H9 (cell line): ENCODE results near the gene LCMT2. TPM values are rescaled to one million over a fixed set of nuclear protein-coding genes. Genes with fewer than 3 reads are reported as not detected.

ENCODE experiments used
- DNase-seq: peaks from one replicate; pipeline ENCODE4 v3.0.0-alpha.2; 2017
- H2AFZ ChIP-seq: one replicate; pipeline ENCODE4 v1.6.1; 2013; ENCODE audit warnings: mild to moderate bottlenecking, low read length, control low read depth, moderate library complexity
- H2AK5ac ChIP-seq: 2 replicates; pipeline ENCODE4 v1.6.1; 2013; ENCODE audit warnings: low read length, control low read depth, mixed read lengths; ENCODE audit not compliant: insufficient read length
- H2BK120ac ChIP-seq: one replicate; pipeline ENCODE4 v1.6.1; 2013; ENCODE audit warnings: low read depth, mild to moderate bottlenecking, low read length, control low read depth, inconsistent platforms; ENCODE audit not compliant: poor library complexity, severe bottlenecking
- H2BK12ac ChIP-seq: 2 replicates; pipeline ENCODE4 v1.6.1; 2013; ENCODE audit warnings: low read length, control low read depth, mixed read lengths, low read depth; ENCODE audit not compliant: insufficient read length
- H2BK15ac ChIP-seq: 2 replicates; pipeline ENCODE4 v1.6.1; 2013; ENCODE audit warnings: low read depth, low read length, control low read depth
- H2BK20ac ChIP-seq: one replicate; pipeline ENCODE4 v1.6.1; 2013; ENCODE audit warnings: low read depth, mild to moderate bottlenecking, low read length, control low read depth, inconsistent platforms; ENCODE audit not compliant: poor library complexity, severe bottlenecking
- H2BK5ac ChIP-seq: 2 replicates; pipeline ENCODE4 v1.6.1; 2013; ENCODE audit warnings: low read length, control low read depth, mixed read lengths; ENCODE audit not compliant: insufficient read length
- H3K14ac ChIP-seq: 2 replicates; pipeline ENCODE4 v1.6.1; 2013; ENCODE audit warnings: low read length, control low read depth; ENCODE audit not compliant: insufficient read depth
- H3K18ac ChIP-seq: 2 replicates; pipeline ENCODE4 v1.6.1; 2013; ENCODE audit warnings: low read depth, mild to moderate bottlenecking, mixed read lengths, low read length, control low read depth; ENCODE audit not compliant: insufficient read length
- H3K23ac ChIP-seq: 2 replicates; pipeline ENCODE4 v1.6.1; 2013; ENCODE audit warnings: low read length, control low read depth, mixed read lengths, low read depth; ENCODE audit not compliant: insufficient read length
- H3K23me2 ChIP-seq: 2 replicates; pipeline ENCODE4 v1.6.1; 2013; ENCODE audit warnings: low read depth, mild to moderate bottlenecking, mixed read lengths, low read length, control low read depth; ENCODE audit not compliant: insufficient read length, poor library complexity, severe bottlenecking
- H3K27ac ChIP-seq: 2 replicates; pipeline ENCODE4 v1.5.1; 2013; ENCODE audit warnings: low read length, control low read depth, mixed read lengths, low read depth; ENCODE audit not compliant: insufficient read length
- H3K27me3 ChIP-seq: 2 replicates; pipeline ENCODE4 v1.6.1; 2013; ENCODE audit warnings: low read length, control low read depth, inconsistent platforms; ENCODE audit not compliant: insufficient read depth
- H3K4ac ChIP-seq: 2 replicates; pipeline ENCODE4 v1.6.1; 2013; ENCODE audit warnings: low read depth, mild to moderate bottlenecking, control low read depth, inconsistent platforms, low read length, moderate library complexity
- H3K4me1 ChIP-seq: 2 replicates; pipeline ENCODE4 v1.6.1; 2013; ENCODE audit warnings: low read length, control low read depth, inconsistent platforms; ENCODE audit not compliant: insufficient read depth
- H3K4me2 ChIP-seq: 2 replicates; pipeline ENCODE4 v1.6.1; 2013; ENCODE audit warnings: low read length, control low read depth, mixed read lengths; ENCODE audit not compliant: insufficient read length, insufficient read depth
- H3K56ac ChIP-seq: 2 replicates; pipeline ENCODE4 v1.6.1; 2013; ENCODE audit warnings: low read depth, mild to moderate bottlenecking, mixed read lengths, low read length, control low read depth; ENCODE audit not compliant: insufficient read length
- H3K79me1 ChIP-seq: 2 replicates; pipeline ENCODE4 v1.6.1; 2013; ENCODE audit warnings: low read depth, mild to moderate bottlenecking, moderate library complexity, low read length, control low read depth, inconsistent platforms; ENCODE audit not compliant: insufficient read depth, poor library complexity, severe bottlenecking
- H3K79me2 ChIP-seq: 2 replicates; pipeline ENCODE4 v1.6.1; 2013; ENCODE audit warnings: low read length, control low read depth, inconsistent platforms; ENCODE audit not compliant: insufficient read depth
- H3K9ac ChIP-seq: 2 replicates; pipeline ENCODE4 v1.6.1; 2013; ENCODE audit warnings: low read length, control low read depth, mixed read lengths; ENCODE audit not compliant: insufficient read length; ENCODE audit errors: extremely low read depth
- H3K9me3 ChIP-seq: one replicate; pipeline ENCODE4 v1.6.1; 2013; ENCODE audit warnings: low read depth, low read length, inconsistent platforms; ENCODE audit not compliant: control insufficient read depth
- H3T11ph ChIP-seq: one replicate; pipeline ENCODE4 v1.6.1; 2013; ENCODE audit warnings: mild to moderate bottlenecking, low read length, control low read depth, inconsistent platforms
- H4K20me1 ChIP-seq: one replicate; pipeline ENCODE4 v1.6.1; 2013; ENCODE audit not compliant: control insufficient read depth, insufficient read length, insufficient read depth
- H4K5ac ChIP-seq: 2 replicates; pipeline ENCODE4 v1.6.1; 2013; ENCODE audit warnings: low read depth, mild to moderate bottlenecking, mixed read lengths, low read length, control low read depth; ENCODE audit not compliant: insufficient read length
- H4K8ac ChIP-seq: replicated peaks from 2 replicates; pipeline ENCODE4 v1.6.1; 2013; ENCODE audit warnings: low read length, control low read depth, mixed read lengths, low read depth; ENCODE audit not compliant: insufficient read length
- H4K91ac ChIP-seq: 2 replicates; pipeline ENCODE4 v1.6.1; 2013; ENCODE audit warnings: low read depth, mild to moderate bottlenecking, moderate library complexity, mixed read lengths, low read length, control low read depth; ENCODE audit not compliant: insufficient read length
- H3K27ac Mint-ChIP-seq, 3 experiments: 2 replicates in 2 of 3; 3 replicates in 1 of 3; pipeline ENCODE4 v1.8.0; 2020 to 2021; ENCODE audit warnings: mixed read lengths in 3 of 3, mild to moderate bottlenecking in 1 of 3, moderate library complexity in 1 of 3
- H3K27me3 Mint-ChIP-seq: 2 replicates; pipeline ENCODE4 v1.8.0; 2021; ENCODE audit warnings: low read depth, mild to moderate bottlenecking, moderate library complexity, mixed read lengths
- H3K36me3 Mint-ChIP-seq, 3 experiments: 2 replicates in 2 of 3; 3 replicates in 1 of 3; pipeline ENCODE4 v1.8.0; 2020 to 2021; ENCODE audit warnings: low read depth in 3 of 3, mixed read lengths in 3 of 3; ENCODE audit not compliant: insufficient read depth in 1 of 3
- H3K4me1 Mint-ChIP-seq, 2 experiments: 2 replicates each; pipeline ENCODE4 v1.8.0; 2020; ENCODE audit warnings: mixed read lengths in 2 of 2
- H3K4me3 Mint-ChIP-seq, 2 experiments: 2 replicates in 1 of 2; 3 replicates in 1 of 2; pipeline ENCODE4 v1.8.0; 2020 to 2021; ENCODE audit warnings: mild to moderate bottlenecking in 2 of 2, mixed read lengths in 2 of 2, moderate library complexity in 1 of 2
- H3K9me3 Mint-ChIP-seq, 2 experiments: 2 replicates in 1 of 2; 3 replicates in 1 of 2; pipeline ENCODE4 v1.8.0; 2020; ENCODE audit warnings: mild to moderate bottlenecking in 2 of 2, mixed read lengths in 2 of 2, moderate library complexity in 1 of 2
- WGBS: extraction: QIAGEN DNeasy Blood & Tissue Kit; methylation state at CpG from one replicate; pipeline ENCODE4 v1.1.7; 2013; ENCODE audit warnings: missing lambda C conversion rate, low lambda C conversion rate, mixed read lengths; ENCODE audit not compliant: insufficient read length; ENCODE audit errors: extremely low coverage; 5-methylcytosine and 5-hydroxymethylcytosine counted together
- total RNA-seq: library from RNA; stranded (reverse); gene quantifications from 2 replicates; pipeline ENCODE4 v1.2.1, GENCODE V29; 2021
- TF ChIP-seq, protein P1 (sequence below): fragments of 200-600 bp; sonication (generic); conservative IDR thresholded peaks from 3 replicates; pipeline ENCODE4 v1.8.0; 2021; ENCODE audit warnings: antibody characterized with exemption, mild to moderate bottlenecking

LCMT2 gene
- total RNA-seq, 1 experiment from 2014 or later = 16.5 TPM

DNA sequence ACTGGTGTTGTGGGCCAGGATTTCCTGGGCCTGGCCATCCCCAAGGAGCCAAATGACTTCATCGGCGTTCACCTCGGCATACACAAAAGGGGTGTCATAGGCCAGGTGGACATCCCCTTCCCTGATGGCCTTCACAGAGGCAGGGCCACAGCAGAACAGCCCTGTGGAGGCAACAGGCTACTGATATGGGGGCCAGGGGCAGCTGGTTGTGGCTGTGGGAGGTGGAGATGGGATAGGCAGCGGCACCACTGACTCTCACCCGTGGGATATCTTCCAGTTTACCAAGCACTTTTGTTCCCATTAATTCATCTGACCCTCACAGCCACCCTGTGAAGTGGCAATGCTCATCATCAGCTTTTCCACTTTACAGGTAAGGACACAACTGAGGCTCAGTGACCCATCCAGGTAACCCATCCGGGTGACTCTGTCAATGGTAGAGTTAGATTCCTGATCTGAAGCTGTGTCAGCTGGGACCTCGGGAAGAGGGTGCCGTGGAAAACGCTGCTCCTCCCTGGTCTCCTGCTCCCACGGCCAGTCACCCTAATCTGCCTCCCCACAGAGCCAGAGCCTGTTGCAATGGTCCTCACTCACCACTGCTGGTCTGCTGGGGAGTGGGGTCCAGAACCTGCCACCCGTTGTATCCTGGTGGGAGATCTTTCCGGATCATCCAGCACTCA is 48.3 kb downstream of the LCMT2 start:
- Histone ChIP-seq H3K9ac (no peak overlapping the region), H3K27ac (no peak overlapping the region), H3K79me2 (no peaks in the 10 kb centered on the region), H2BK120ac (no peak overlapping the region), H4K8ac (no peak overlapping the region), H3K4ac (no peak overlapping the region), H3K23me2 (no peaks in the 10 kb centered on the region), H2BK5ac (no peak overlapping the region), H3K4me2 (no peak overlapping the region), H2BK15ac (no peak overlapping the region), H3K23ac (no peak overlapping the region), H2BK20ac (no peak overlapping the region), H3K18ac (no peak overlapping the region), H4K91ac (no peak overlapping the region), H3K9me3 (no peaks in the 10 kb centered on the region), H3K79me1 (no peaks in the 10 kb centered on the region), H4K5ac (no peak overlapping the region), H3K4me1 (no peaks in the 10 kb centered on the region), H4K20me1 (no peaks in the 10 kb centered on the region), H2BK12ac (no peak overlapping the region), H3K27me3 (no peaks in the 10 kb centered on the region), H3T11ph (no peak overlapping the region), H3K14ac (no peak overlapping the region; the same call in 1 of the 2 replicates), H3K56ac (no peak overlapping the region), H2AFZ (no peak overlapping the region), H2AK5ac (no peak overlapping the region)
- H3K27ac Mint-ChIP-seq = peak overlapping the region in 1 of 3 experiments; percentile 28; a peak in 1 of 7 replicates
- H3K36me3 Mint-ChIP-seq = no peaks in the 10 kb centered on the region
- peaks cover 3% of the 10 kb centered on the region; the same call in 1 of the 2 replicates for H3K27me3 Mint-ChIP-seq
- TF ChIP-seq, protein P1, sequence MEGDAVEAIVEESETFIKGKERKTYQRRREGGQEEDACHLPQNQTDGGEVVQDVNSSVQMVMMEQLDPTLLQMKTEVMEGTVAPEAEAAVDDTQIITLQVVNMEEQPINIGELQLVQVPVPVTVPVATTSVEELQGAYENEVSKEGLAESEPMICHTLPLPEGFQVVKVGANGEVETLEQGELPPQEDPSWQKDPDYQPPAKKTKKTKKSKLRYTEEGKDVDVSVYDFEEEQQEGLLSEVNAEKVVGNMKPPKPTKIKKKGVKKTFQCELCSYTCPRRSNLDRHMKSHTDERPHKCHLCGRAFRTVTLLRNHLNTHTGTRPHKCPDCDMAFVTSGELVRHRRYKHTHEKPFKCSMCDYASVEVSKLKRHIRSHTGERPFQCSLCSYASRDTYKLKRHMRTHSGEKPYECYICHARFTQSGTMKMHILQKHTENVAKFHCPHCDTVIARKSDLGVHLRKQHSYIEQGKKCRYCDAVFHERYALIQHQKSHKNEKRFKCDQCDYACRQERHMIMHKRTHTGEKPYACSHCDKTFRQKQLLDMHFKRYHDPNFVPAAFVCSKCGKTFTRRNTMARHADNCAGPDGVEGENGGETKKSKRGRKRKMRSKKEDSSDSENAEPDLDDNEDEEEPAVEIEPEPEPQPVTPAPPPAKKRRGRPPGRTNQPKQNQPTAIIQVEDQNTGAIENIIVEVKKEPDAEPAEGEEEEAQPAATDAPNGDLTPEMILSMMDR = no peak
- H3K9me3 Mint-ChIP-seq = no peaks in the 10 kb centered on the region
- H3K4me1 Mint-ChIP-seq = peaks cover 2 to 4% of the 10 kb centered on the region in 2 experiments; a peak in 2 of 4 replicates
- no CpG with 5 or more reads among the region's 12 CpGs for WGBS
- no peak overlapping the region for H3K4me3 Mint-ChIP-seq
- no peak for DNase-seq
